ENCODE data around the gene ATG4A.

GRCh38 chrX:108064001-108064400 lies 27.6 kb upstream of the ATG4A start:
- TF ChIP-seq POLR2AphosphoS5 (IDR thresholded peaks at IDR 0.05) (no peak), CTCF (IDR thresholded peaks at IDR 0.05) (no peak)
